ENCODE measurements around the gene ABCG1.

GRCh38 chr21:42239556-42239955 is 20.6 kb downstream of the ABCG1 start:
- TF ChIP-seq CTCF (IDR thresholded peaks at IDR 0.05) = no peak
- TF ChIP-seq POLR2A (IDR thresholded peaks at IDR 0.05) = no peak
